ENCODE results near the gene NFIA. TPM values are rescaled to one million over a fixed set of nuclear protein-coding genes. Genes with fewer than 3 reads are reported as not detected.

Gene NFIA
- total RNA-seq, 1 experiment from 2014 or later = 23.9 TPM

DNA sequence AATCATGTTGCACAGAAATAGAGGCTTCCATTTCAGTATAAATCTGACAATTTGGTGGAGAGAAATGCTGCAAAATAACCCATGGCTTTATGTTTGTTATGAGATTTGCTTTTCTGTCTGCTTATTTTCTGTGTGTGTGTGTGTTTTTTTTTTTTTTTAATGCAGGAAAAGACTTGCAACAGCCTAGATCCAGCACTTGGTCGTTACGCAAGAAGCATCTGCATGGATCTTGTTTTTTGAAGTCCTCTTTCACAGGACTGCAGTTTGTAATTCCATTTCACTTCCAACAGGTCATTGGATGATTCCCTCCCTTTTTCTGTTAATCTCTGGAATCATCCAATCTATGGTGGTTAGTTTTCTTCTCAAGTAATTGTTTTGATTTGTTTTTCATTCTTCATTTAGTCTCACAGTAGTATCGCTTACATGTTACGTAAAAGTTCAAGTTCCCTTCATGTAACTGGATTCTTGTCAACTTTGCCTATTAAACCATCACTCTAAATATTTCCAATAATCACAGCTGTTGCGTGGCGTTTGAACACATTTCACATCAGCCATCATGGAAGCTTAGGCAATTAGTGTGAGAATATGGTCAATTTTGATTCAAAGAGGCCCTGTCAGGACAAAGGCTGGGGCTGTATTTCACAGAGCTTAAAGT is 312.9 kb downstream of the NFIA start:
- DNase-seq = peak; percentile 34 to 76
- Histone ChIP-seq H3K36me3 (no peaks in the 10 kb centered on the region; the same call in 1 of the 2 replicates), H3K4me1 (peaks cover 29% of the 10 kb centered on the region), H3K4me3 (no peak overlapping the region), H3K27ac (peak overlapping the region; percentile 65), H3K9me3 (replicated peaks) (no peaks in the 10 kb centered on the region), H3K27me3 (no peaks in the 10 kb centered on the region)

DNA sequence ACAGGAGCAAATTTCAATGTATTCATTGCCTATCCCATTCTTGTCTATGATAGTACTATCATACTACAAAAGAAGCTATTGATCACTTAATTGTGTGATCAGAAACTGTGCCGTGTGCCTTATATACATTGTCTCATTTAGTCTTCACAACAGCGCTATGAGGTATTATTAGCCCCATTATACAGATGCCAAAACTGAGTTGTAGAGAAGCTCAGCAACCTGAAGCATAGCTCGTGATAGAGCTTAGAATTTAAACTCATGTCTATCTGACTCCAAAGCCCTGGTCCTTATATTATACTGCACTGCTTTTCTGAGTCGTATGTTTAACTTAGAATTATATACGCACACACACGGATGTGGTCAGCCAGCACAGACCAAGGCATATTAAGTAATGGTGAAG is 315.1 kb downstream of the NFIA start:
- DNase-seq = no peak
- Histone ChIP-seq H3K27ac (no peak overlapping the region), H3K4me1 (peaks cover 19% of the 10 kb centered on the region), H3K4me3 (no peak overlapping the region), H3K9me3 (replicated peaks) (no peaks in the 10 kb centered on the region), H3K36me3 (no peaks in the 10 kb centered on the region; the same call in 1 of the 2 replicates), H3K27me3 (no peaks in the 10 kb centered on the region)

DNA sequence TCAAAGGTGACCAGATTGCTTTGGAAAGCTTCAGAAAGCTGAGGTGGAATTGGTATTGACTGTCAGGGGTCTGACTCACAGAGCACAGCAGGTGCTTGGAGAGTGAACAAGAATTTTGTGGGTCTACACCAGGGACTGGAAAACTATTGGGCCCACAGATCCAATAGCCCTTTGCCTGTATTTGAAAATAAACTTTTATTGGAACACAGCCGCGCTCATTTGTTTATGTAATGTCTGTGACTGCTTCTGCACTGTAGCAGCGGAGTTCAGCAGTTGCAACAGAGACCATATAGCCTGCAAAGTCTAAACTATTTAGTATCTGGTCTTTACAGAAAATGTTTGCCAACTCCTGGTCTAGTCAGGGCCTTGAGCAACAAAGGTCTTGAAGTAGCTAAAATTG is 315.6 kb downstream of the NFIA start:
- DNase-seq = peak in 1 of 2 experiments; percentile 29
- Histone ChIP-seq H3K4me3 (no peak overlapping the region), H3K27me3 (no peaks in the 10 kb centered on the region), H3K9me3 (replicated peaks) (no peaks in the 10 kb centered on the region), H3K4me1 (peaks cover 14% of the 10 kb centered on the region), H3K36me3 (no peaks in the 10 kb centered on the region; the same call in 1 of the 2 replicates), H3K27ac (0 out of 2 replicates have a peak overlapping the region, but pooled peaks have one; percentile 0)

DNA sequence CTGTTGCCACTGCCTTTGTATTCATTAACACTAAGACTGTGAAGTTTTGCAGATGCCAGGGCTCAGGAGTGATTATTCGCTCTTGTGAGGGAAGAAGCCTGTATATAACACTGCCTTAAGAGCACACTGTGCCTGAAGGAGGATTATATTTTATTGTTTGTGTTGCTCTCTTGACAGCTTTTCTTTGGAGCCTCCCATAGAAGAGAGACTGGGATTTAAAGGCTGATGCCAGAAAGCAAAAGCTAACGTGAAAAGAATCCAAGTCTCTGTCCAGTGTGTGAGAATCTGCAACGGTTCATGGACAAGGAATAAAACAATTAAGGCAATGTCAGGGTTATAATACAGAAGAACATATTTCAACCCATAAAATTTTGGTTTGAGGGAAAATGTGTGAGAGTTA is 316.8 kb downstream of the NFIA start:
- DNase-seq = no peak
- H3K4me1 ChIP-seq = peaks cover 14% of the 10 kb centered on the region
- no peaks in the 10 kb centered on the region for H3K27me3 ChIP-seq
- no peak overlapping the region for H3K27ac ChIP-seq
- no peaks in the 10 kb centered on the region; the same call in 1 of the 2 replicates for H3K36me3 ChIP-seq
- no peak overlapping the region for H3K4me3 ChIP-seq
- H3K9me3 ChIP-seq (replicated peaks) = no peaks in the 10 kb centered on the region

DNA sequence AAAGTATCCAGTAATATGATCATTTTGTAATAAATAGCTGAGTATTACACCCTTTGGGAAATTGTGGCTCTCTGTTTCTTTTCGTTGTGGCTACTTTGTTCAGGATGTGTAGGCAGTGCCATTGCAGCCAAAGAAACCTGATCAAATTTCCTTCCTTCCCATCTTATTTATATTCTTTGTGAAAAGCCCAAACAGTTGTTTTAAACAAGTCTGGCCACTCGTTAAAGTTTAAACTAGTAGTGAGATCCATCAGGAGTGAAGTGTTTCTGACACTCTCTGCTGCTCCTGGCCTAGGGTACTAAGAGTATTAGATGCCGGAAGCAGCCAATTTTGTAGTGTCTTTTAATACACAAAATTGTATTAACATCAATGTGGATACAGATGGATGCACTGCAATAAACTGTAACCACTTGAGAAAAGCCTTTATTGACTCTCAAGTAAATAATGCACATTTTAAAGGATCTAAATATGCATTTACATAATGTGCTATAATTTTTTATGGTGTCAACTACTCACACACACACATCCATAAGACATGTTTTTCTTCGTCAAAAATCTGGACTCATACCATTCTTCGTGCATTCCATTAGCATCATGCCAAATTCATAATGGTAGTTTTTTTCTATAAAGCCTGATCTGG is 317.9 kb downstream of the NFIA start:
- H3K36me3 ChIP-seq = no peaks in the 10 kb centered on the region; the same call in 1 of the 2 replicates
- H3K27ac ChIP-seq = no peak overlapping the region
- H3K27me3 ChIP-seq = no peaks in the 10 kb centered on the region
- peaks cover 11% of the 10 kb centered on the region for H3K4me1 ChIP-seq
- no peaks in the 10 kb centered on the region for H3K9me3 ChIP-seq (replicated peaks)
- no peak overlapping the region for H3K4me3 ChIP-seq
- no peak for DNase-seq

DNA sequence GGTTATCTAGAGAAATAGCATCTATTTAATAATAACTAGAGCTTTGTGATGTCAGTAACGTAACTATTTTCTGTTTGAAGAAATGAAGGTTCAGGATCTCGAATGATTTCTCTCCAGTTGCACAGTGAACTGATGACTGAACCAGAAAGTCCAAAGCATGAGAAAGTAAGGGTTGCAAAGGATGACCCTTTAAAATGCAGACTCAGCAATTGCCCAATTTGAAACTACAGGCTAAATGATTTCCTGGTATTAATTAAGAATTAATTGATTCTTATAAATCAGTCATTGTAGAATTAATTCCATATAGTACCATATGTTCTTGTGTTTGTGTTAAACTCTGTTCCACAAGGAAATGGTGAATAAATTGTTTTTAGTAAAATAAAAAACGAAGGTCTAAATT is 318.6 kb downstream of the NFIA start:
- no peak overlapping the region for H3K27ac ChIP-seq
- no peak for DNase-seq
- no peaks in the 10 kb centered on the region for H3K27me3 ChIP-seq
- H3K36me3 ChIP-seq = peaks cover 2% of the 10 kb centered on the region; the same call in 1 of the 2 replicates
- H3K9me3 ChIP-seq (replicated peaks) = no peaks in the 10 kb centered on the region
- H3K4me1 ChIP-seq = peaks cover 3% of the 10 kb centered on the region
- H3K4me3 ChIP-seq = no peak overlapping the region

DNA sequence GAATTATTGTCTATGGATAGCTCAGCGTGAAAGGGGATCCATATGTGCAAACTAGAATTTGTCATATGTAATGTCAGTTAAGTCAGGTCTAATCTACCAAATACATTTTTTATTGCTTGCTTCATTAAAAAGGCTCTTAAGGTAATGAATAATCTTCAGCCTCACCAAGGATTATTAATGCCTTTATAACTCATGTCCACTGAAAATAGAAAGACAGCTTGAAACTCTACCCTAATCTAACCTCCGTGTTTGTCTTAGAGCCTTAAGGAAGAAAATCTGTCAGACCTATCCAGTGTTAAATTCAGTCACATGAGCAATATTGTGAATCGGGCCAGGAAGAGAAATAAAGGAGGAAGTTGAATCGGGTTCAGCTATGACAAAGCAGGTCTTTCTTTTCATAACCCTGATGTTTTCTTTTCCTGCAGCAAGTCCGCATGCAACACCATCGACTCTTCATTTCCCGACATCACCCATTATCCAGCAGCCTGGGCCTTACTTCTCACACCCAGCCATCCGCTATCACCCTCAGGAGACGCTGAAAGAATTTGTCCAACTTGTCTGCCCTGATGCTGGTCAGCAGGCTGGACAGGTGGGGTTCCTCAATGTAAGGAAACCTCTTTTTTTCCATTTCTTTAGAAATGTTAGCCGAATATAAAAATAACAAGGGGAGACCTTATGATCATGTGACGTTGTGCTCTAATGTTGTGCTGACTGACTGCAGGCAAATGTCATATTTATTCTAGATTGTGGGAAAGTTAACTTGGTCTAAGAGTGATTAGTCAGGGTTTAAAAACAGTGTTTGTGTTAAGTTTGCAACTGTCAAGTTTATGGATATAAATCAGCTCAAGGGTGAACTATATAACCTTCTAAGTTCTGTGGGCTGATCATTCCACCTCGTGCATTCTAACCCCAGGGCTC is 321.6 kb downstream of the NFIA start:
- Histone ChIP-seq H3K4me1 (no peaks in the 10 kb centered on the region; the same call in 1 of the 2 replicates), H3K27me3 (no peaks in the 10 kb centered on the region), H3K9me3 (replicated peaks) (no peaks in the 10 kb centered on the region), H3K36me3 (peaks cover 15% of the 10 kb centered on the region), H3K27ac (no peak overlapping the region), H3K4me3 (no peak overlapping the region)
- no peak for DNase-seq

DNA sequence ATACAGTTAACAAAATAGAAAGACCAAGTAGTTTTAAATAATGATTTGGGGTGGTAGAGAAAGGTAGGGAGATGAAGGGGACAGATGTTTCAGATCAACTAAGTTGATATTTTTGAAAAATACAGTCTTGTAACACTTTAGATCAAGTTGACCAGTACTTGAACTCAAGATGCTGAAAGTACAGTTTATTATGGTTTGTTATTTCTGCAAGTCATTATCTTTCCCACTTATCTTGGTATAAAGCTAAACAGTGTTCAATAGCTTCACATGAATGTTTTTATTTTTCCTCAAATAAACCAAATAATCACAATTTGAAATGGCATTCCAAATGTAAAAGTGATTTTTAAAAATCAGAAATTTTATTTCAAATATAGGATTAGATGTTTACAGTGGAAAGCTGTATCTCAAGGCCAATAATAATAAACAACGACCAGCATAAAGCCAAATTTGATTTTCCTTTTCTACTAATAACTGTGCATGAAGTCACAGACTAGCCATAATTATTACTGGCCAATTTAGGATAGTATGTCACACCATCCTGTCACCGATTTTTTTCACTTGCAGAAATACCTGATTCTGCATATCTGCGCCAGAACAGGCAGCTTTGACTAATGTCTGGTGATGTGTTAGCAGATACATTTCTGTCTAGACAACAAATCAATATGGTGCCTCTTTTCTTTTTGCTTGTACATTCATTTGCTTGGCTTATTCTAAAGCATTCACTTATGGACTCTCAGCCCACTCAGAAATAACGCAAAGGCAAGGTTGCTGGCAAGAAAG is 322.4 kb downstream of the NFIA start:
- peaks cover 15% of the 10 kb centered on the region for H3K36me3 ChIP-seq
- no peaks in the 10 kb centered on the region for H3K9me3 ChIP-seq (replicated peaks)
- no peak overlapping the region for H3K4me3 ChIP-seq
- no peak overlapping the region for H3K27ac ChIP-seq
- no peaks in the 10 kb centered on the region for H3K27me3 ChIP-seq
- H3K4me1 ChIP-seq = no peaks in the 10 kb centered on the region
- DNase-seq = no peak

DNA sequence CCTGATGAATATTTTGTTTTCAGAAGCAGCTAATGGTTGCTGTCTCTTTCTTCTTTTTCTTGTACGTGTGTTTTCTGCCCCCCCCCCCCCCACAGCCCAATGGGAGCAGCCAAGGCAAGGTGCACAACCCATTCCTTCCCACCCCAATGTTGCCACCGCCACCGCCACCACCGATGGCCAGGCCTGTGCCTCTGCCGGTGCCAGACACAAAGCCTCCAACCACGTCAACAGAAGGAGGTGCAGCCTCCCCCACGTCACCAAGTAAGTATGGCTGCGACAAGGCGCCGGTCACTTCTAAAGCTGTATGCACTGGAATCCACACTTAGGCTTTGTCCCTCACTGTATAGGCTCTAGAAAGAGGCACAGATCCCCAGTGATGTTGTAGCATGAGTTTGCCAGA is 324.1 kb downstream of the NFIA start:
- no peaks in the 10 kb centered on the region for H3K27me3 ChIP-seq
- DNase-seq = no peak
- H3K36me3 ChIP-seq = peaks cover 15% of the 10 kb centered on the region
- H3K4me1 ChIP-seq = no peaks in the 10 kb centered on the region
- H3K9me3 ChIP-seq (replicated peaks) = no peaks in the 10 kb centered on the region
- H3K27ac ChIP-seq = no peak overlapping the region
- no peak overlapping the region for H3K4me3 ChIP-seq

DNA sequence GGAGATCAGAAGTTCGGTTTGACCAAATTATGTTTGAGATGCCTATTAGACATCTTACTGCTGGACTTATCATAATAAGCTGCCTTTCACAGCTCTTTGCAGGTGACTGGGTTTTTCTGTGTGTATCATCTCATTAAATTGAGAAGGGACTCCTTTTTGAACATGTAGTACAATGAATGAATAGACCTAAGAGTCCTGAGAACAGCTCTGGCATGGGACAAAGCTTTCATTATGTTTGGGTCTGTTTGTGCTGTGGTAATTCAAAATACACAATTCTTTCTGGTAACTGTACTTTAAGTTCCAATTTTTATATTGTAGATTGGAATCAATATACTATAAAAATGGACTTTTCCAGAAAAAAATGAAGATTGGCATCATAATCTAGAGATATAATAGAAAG is 330.2 kb downstream of the NFIA start:
- H3K27me3 ChIP-seq = no peaks in the 10 kb centered on the region
- H3K27ac ChIP-seq = no peak overlapping the region
- peaks cover 3% of the 10 kb centered on the region for H3K36me3 ChIP-seq
- H3K4me1 ChIP-seq = no peaks in the 10 kb centered on the region; the same call in 1 of the 2 replicates
- no peaks in the 10 kb centered on the region for H3K9me3 ChIP-seq (replicated peaks)
- DNase-seq = no peak
- H3K4me3 ChIP-seq = no peak overlapping the region

DNA sequence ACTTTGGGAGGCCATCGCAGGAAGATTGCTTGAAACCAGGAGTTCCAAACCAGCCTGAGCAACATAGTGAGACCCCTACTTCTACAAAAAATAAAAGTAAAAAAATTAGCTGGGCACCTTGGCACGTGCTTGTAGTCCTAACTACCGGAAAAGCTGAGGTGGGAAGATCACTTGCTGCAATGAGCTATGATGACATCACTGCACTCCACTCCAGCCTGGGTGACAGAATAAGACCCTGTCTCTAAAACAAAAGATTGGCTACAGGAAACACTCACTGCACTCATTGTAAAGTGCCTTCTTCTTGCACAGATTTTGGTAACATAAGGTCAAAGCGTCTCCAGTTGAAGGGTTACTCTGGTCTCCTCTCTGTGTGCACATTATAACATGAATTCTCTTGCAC is 336.8 kb downstream of the NFIA start:
- Histone ChIP-seq H3K4me3 (no peak overlapping the region), H3K27ac (no peak overlapping the region), H3K27me3 (no peaks in the 10 kb centered on the region), H3K4me1 (no peaks in the 10 kb centered on the region; the same call in 1 of the 2 replicates), H3K9me3 (replicated peaks) (no peaks in the 10 kb centered on the region), H3K36me3 (peaks cover 2% of the 10 kb centered on the region; the same call in 1 of the 2 replicates)
- no peak for DNase-seq

DNA sequence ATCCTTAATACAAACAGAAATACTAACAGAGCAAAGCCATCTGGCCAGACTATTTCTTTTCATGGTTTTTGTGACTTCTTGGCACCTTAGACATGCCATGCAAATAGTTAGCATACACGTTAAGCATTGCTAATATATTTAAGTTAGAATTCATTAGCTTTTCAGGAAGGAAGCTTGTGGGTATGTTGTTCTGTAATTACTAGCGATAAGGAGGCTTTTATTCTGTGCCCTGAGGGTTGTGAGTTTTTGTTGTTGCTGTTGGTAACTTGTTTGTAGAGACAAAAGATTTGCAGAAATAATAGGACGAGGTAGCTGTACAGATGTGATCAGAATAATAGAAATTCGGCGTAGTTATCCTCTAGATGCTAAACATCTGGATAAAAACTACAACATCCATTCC is 337.3 kb downstream of the NFIA start:
- Histone ChIP-seq H3K9me3 (replicated peaks) (no peaks in the 10 kb centered on the region), H3K27ac (no peak overlapping the region), H3K27me3 (no peaks in the 10 kb centered on the region), H3K36me3 (peaks cover 2% of the 10 kb centered on the region; the same call in 1 of the 2 replicates), H3K4me3 (no peak overlapping the region), H3K4me1 (peaks cover 3% of the 10 kb centered on the region)
- no peak for DNase-seq

DNA sequence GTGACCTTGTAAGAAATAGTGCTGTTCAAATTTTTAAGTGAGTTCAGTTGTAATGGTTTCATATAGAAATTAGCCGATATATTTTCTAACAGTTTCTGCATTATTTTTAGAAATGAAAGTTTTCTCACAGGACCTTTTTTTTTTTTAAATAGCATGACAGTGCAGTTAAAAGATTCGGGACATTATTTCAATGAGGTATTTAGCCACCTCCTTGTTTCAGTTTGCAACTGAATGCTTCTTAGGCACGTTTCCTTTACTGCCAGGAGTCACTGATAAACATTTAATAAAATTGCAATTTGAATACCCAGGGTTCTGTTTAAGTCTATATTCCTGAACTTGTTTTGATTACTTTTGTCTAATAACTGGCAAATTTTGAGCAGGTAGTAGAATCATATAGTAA is 337.9 kb downstream of the NFIA start:
- Histone ChIP-seq H3K36me3 (peaks cover 2% of the 10 kb centered on the region; the same call in 1 of the 2 replicates), H3K27me3 (no peaks in the 10 kb centered on the region), H3K27ac (no peak overlapping the region), H3K4me1 (peaks cover 9% of the 10 kb centered on the region), H3K9me3 (replicated peaks) (no peaks in the 10 kb centered on the region), H3K4me3 (no peak overlapping the region)
- no peak for DNase-seq
